Mesendoderm (in vitro differentiated cells): Measurements from ENCODE around the gene EP400.

Experiments used
- DNase-seq: peaks from one replicate; pipeline ENCODE4 v3.0.0; 2013
- H2AK5ac ChIP-seq: 2 replicates; pipeline ENCODE4 v1.6.1; 2013; ENCODE audit warnings: low read length, inconsistent platforms
- H2BK120ac ChIP-seq: 2 replicates; pipeline ENCODE4 v1.6.1; 2013; ENCODE audit warnings: low read depth, mild to moderate bottlenecking, low read length, moderate library complexity, mixed read lengths
- H2BK15ac ChIP-seq: replicated peaks from 2 replicates; pipeline ENCODE4 v1.6.1; 2013; ENCODE audit warnings: low read depth, mild to moderate bottlenecking, moderate library complexity
- H2BK5ac ChIP-seq: 2 replicates; pipeline ENCODE4 v1.6.1; 2013; ENCODE audit warnings: low read length, inconsistent platforms
- H3K18ac ChIP-seq: 2 replicates; pipeline ENCODE4 v1.6.1; 2013; ENCODE audit warnings: mild to moderate bottlenecking, low read length, mixed read lengths
- H3K23ac ChIP-seq: one replicate; pipeline ENCODE4 v1.6.1; 2013; ENCODE audit warnings: low read length
- H3K27ac ChIP-seq: 2 replicates; pipeline ENCODE4 v1.5.1; 2013; ENCODE audit warnings: low read depth, mild to moderate bottlenecking, inconsistent platforms, low read length, moderate library complexity
- H3K27me3 ChIP-seq: 2 replicates; pipeline ENCODE4 v1.6.1; 2013; ENCODE audit warnings: low read length, control low read depth, mild to moderate bottlenecking, inconsistent platforms; ENCODE audit not compliant: insufficient read depth, poor library complexity
- H3K36me3 ChIP-seq: 2 replicates; pipeline ENCODE4 v1.6.1; 2013; ENCODE audit warnings: low read length, inconsistent platforms; ENCODE audit not compliant: control insufficient read depth, insufficient read depth
- H3K4ac ChIP-seq: one replicate; pipeline ENCODE4 v1.6.1; 2013; ENCODE audit warnings: low read depth, mild to moderate bottlenecking, low read length, moderate library complexity
- H3K4me1 ChIP-seq: 2 replicates; pipeline ENCODE4 v1.6.1; 2013; ENCODE audit warnings: low read depth, low read length, inconsistent platforms; ENCODE audit not compliant: control insufficient read depth
- H3K4me2 ChIP-seq: 2 replicates; pipeline ENCODE4 v1.6.1; 2013; ENCODE audit warnings: low read length
- H3K4me3 ChIP-seq: 2 replicates; pipeline ENCODE4 v1.5.1; 2013; ENCODE audit warnings: mild to moderate bottlenecking, low read length
- H3K56ac ChIP-seq: one replicate; pipeline ENCODE4 v1.6.1; 2013; ENCODE audit warnings: low read length
- H3K79me1 ChIP-seq: 2 replicates; pipeline ENCODE4 v1.6.1; 2013; ENCODE audit warnings: low read length, inconsistent platforms
- H3K79me2 ChIP-seq: 2 replicates; pipeline ENCODE4 v1.6.1; 2013; ENCODE audit warnings: mild to moderate bottlenecking, low read length; ENCODE audit not compliant: control insufficient read depth, insufficient read depth
- H3K9ac ChIP-seq: 2 replicates; pipeline ENCODE4 v1.6.1; 2013; ENCODE audit warnings: low read length, inconsistent platforms
- H4K5ac ChIP-seq: one replicate; pipeline ENCODE4 v1.6.1; 2013; ENCODE audit warnings: low read length
- H4K8ac ChIP-seq: one replicate; pipeline ENCODE4 v1.6.1; 2013; ENCODE audit warnings: low read depth, mild to moderate bottlenecking, control low read depth, low read length, moderate library complexity
- WGBS: extraction: QIAGEN DNeasy Blood & Tissue Kit; methylation state at CpG from one replicate; pipeline ENCODE4 v1.1.7; 2013; ENCODE audit warnings: low lambda C conversion rate, missing lambda C conversion rate; ENCODE audit not compliant: insufficient coverage; ENCODE audit errors: extremely low coverage; 5-methylcytosine and 5-hydroxymethylcytosine counted together

EP400 gene

GRCh38 chr12:132114667-132115066 is 164.9 kb downstream of the EP400 start:
- no peak overlapping the region for H2AK5ac ChIP-seq
- H3K4ac ChIP-seq = no peak overlapping the region
- H3K4me2 ChIP-seq = no peak overlapping the region
- no peak overlapping the region for H4K5ac ChIP-seq
- H2BK15ac ChIP-seq = no peak overlapping the region
- no peak overlapping the region for H3K18ac ChIP-seq
- WGBS = no CpG with 5 or more reads among the region's 6 CpGs
- H2BK120ac ChIP-seq = no peak overlapping the region
- H3K27ac ChIP-seq = no peak overlapping the region
- H3K36me3 ChIP-seq = peaks cover 4% of the 10 kb centered on the region
- no peak overlapping the region for H3K4me3 ChIP-seq
- no peaks in the 10 kb centered on the region for H3K79me2 ChIP-seq
- no peak overlapping the region for H3K9ac ChIP-seq
- H3K23ac ChIP-seq = no peak overlapping the region
- H3K27me3 ChIP-seq = no peaks in the 10 kb centered on the region
- no peak overlapping the region for H2BK5ac ChIP-seq
- H3K79me1 ChIP-seq = no peaks in the 10 kb centered on the region
- DNase-seq = no peak
- H3K56ac ChIP-seq = no peak overlapping the region
- H3K4me1 ChIP-seq = no peaks in the 10 kb centered on the region
- no peak overlapping the region for H4K8ac ChIP-seq

GRCh38 chr12:132115500-132115899 is 165.8 kb downstream of the EP400 start:
- H2BK5ac ChIP-seq = no peak overlapping the region
- no peak overlapping the region for H4K5ac ChIP-seq
- H3K36me3 ChIP-seq = peaks cover 3% of the 10 kb centered on the region
- H3K4me3 ChIP-seq = no peak overlapping the region
- no peak overlapping the region for H4K8ac ChIP-seq
- no peak overlapping the region for H3K18ac ChIP-seq
- no peak overlapping the region for H2BK15ac ChIP-seq
- no peak overlapping the region for H3K27ac ChIP-seq
- H3K56ac ChIP-seq = no peak overlapping the region
- H3K23ac ChIP-seq = no peak overlapping the region
- no peak overlapping the region for H2AK5ac ChIP-seq
- no peak overlapping the region for H3K4ac ChIP-seq
- WGBS = no CpG with 5 or more reads among the region's 9 CpGs
- H3K9ac ChIP-seq = no peak overlapping the region
- H2BK120ac ChIP-seq = no peak overlapping the region
- H3K4me1 ChIP-seq = no peaks in the 10 kb centered on the region
- H3K4me2 ChIP-seq = no peak overlapping the region
- H3K79me1 ChIP-seq = no peaks in the 10 kb centered on the region
- no peaks in the 10 kb centered on the region for H3K27me3 ChIP-seq
- no peak for DNase-seq
- no peaks in the 10 kb centered on the region for H3K79me2 ChIP-seq

GRCh38 chr12:132116709-132117557 is 167.2 kb downstream of the EP400 start:
- H3K4me2 ChIP-seq = no peak overlapping the region
- H2BK120ac ChIP-seq = no peak overlapping the region
- no peaks in the 10 kb centered on the region for H3K27me3 ChIP-seq
- no peak overlapping the region for H3K18ac ChIP-seq
- no peaks in the 10 kb centered on the region for H3K79me2 ChIP-seq
- H2BK15ac ChIP-seq = no peak overlapping the region
- H3K9ac ChIP-seq = no peak overlapping the region
- H4K8ac ChIP-seq = no peak overlapping the region
- no peaks in the 10 kb centered on the region for H3K4me1 ChIP-seq
- H3K23ac ChIP-seq = no peak overlapping the region
- no peak overlapping the region for H2AK5ac ChIP-seq
- no peak overlapping the region for H3K4ac ChIP-seq
- H4K5ac ChIP-seq = no peak overlapping the region
- H3K27ac ChIP-seq = no peak overlapping the region
- H3K4me3 ChIP-seq = no peak overlapping the region
- DNase-seq = no peak
- H2BK5ac ChIP-seq = no peak overlapping the region
- H3K56ac ChIP-seq = no peak overlapping the region
- no peaks in the 10 kb centered on the region for H3K79me1 ChIP-seq
- WGBS = no CpG with 5 or more reads among the region's 58 CpGs
- peaks cover 3% of the 10 kb centered on the region for H3K36me3 ChIP-seq

- H2BK5ac ChIP-seq = no peak overlapping the region
- no peak overlapping the region for H4K5ac ChIP-seq
- no peaks in the 10 kb centered on the region for H3K4me1 ChIP-seq
- no peak overlapping the region for H4K8ac ChIP-seq
- WGBS = no CpG with 5 or more reads among the region's 10 CpGs
- no peak overlapping the region for H3K18ac ChIP-seq
- H3K23ac ChIP-seq = no peak overlapping the region
- H2AK5ac ChIP-seq = no peak overlapping the region
- H3K27ac ChIP-seq = no peak overlapping the region
- no peak overlapping the region for H3K56ac ChIP-seq
- no peaks in the 10 kb centered on the region for H3K27me3 ChIP-seq
- no peak overlapping the region for H3K4ac ChIP-seq
- H3K79me2 ChIP-seq = no peaks in the 10 kb centered on the region
- no peak overlapping the region for H3K4me2 ChIP-seq
- no peaks in the 10 kb centered on the region for H3K79me1 ChIP-seq
- no peak overlapping the region for H3K4me3 ChIP-seq
- H3K36me3 ChIP-seq = peaks cover 3% of the 10 kb centered on the region
- no peak overlapping the region for H3K9ac ChIP-seq
- DNase-seq = peak; percentile 57
- H2BK15ac ChIP-seq = no peak overlapping the region
- H2BK120ac ChIP-seq = no peak overlapping the region
Measured at GRCh38 chr12:132117558-132117875, 167.8 kb downstream of the EP400 start.

- no peak overlapping the region for H3K27ac ChIP-seq
- no CpG with 5 or more reads among the region's 22 CpGs for WGBS
- H3K79me2 ChIP-seq = no peaks in the 10 kb centered on the region
- no peaks in the 10 kb centered on the region for H3K79me1 ChIP-seq
- no peak overlapping the region for H2BK120ac ChIP-seq
- H3K18ac ChIP-seq = no peak overlapping the region
- H2BK15ac ChIP-seq = no peak overlapping the region
- H3K4me2 ChIP-seq = no peak overlapping the region
- DNase-seq = no peak
- H3K4ac ChIP-seq = no peak overlapping the region
- H2AK5ac ChIP-seq = no peak overlapping the region
- no peak overlapping the region for H3K9ac ChIP-seq
- H3K56ac ChIP-seq = no peak overlapping the region
- H2BK5ac ChIP-seq = no peak overlapping the region
- no peak overlapping the region for H3K4me3 ChIP-seq
- no peaks in the 10 kb centered on the region for H3K27me3 ChIP-seq
- H4K8ac ChIP-seq = no peak overlapping the region
- no peaks in the 10 kb centered on the region for H3K4me1 ChIP-seq
- no peak overlapping the region for H3K23ac ChIP-seq
- H3K36me3 ChIP-seq = peaks cover 3% of the 10 kb centered on the region
- H4K5ac ChIP-seq = no peak overlapping the region
Measured at GRCh38 chr12:132118876-132119275, 169.1 kb downstream of the EP400 start.

GRCh38 chr12:132121283-132121682 is 171.5 kb downstream of the EP400 start:
- Histone ChIP-seq H3K27ac (no peak overlapping the region), H2BK120ac (no peak overlapping the region), H3K4ac (no peak overlapping the region), H3K4me2 (no peak overlapping the region), H3K79me1 (no peaks in the 10 kb centered on the region), H3K27me3 (no peaks in the 10 kb centered on the region), H2AK5ac (no peak overlapping the region), H3K56ac (no peak overlapping the region), H3K4me3 (no peak overlapping the region), H2BK5ac (no peak overlapping the region), H4K8ac (no peak overlapping the region), H3K18ac (no peak overlapping the region), H3K9ac (no peak overlapping the region), H3K79me2 (no peaks in the 10 kb centered on the region), H3K36me3 (peaks cover 3% of the 10 kb centered on the region), H3K4me1 (no peaks in the 10 kb centered on the region), H3K23ac (no peak overlapping the region), H2BK15ac (no peak overlapping the region), H4K5ac (no peak overlapping the region)
- no peak for DNase-seq
- no CpG with 5 or more reads among the region's 14 CpGs for WGBS
